Measurements from ENCODE around the gene CATSPER2.
"Not testable (repeated sequence)": the region's sequence is repeated elsewhere in the genome, so short reads cannot be mapped to it uniquely, and the experiment has no call there.

DNA sequence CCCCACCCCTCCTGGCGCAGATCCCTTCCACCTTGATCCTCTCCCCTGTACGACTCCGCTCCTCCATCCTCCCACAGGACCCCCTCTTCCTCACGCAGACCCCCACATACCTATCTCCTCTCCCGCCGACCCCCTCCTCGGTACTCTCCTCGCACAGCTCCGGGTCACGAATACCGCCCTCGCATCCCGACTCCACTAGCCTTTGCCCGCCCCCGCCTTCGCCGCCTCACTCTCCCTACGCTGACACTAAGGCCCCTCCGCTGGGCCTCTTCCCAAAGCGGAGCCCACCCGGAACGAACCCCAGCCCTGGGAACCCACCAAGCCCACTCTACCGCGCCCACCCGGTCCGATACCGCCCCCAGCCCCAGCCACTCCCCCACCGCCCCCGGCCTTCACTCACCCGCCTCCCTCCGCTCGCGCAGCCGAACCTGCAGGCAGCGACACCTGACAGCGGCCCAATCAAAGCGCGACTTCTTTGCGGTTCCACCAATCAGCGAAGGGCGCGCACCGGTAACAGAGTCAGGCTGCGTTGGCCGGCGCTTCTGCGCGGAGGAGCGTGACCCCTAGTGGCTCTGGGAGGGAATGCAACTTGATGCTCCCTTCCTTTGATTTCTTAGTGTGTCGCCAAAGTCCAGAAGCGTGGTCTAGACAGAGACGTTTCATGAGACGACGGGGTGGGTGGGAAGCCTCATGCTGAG lies 41.1 kb upstream of the CATSPER2 start:
- TF ChIP-seq, protein P1, sequence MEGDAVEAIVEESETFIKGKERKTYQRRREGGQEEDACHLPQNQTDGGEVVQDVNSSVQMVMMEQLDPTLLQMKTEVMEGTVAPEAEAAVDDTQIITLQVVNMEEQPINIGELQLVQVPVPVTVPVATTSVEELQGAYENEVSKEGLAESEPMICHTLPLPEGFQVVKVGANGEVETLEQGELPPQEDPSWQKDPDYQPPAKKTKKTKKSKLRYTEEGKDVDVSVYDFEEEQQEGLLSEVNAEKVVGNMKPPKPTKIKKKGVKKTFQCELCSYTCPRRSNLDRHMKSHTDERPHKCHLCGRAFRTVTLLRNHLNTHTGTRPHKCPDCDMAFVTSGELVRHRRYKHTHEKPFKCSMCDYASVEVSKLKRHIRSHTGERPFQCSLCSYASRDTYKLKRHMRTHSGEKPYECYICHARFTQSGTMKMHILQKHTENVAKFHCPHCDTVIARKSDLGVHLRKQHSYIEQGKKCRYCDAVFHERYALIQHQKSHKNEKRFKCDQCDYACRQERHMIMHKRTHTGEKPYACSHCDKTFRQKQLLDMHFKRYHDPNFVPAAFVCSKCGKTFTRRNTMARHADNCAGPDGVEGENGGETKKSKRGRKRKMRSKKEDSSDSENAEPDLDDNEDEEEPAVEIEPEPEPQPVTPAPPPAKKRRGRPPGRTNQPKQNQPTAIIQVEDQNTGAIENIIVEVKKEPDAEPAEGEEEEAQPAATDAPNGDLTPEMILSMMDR (IDR thresholded peaks at IDR 0.05), result not testable (repeated sequence)
- TF ChIP-seq POLR2A (IDR thresholded peaks at IDR 0.05), result not testable (repeated sequence)

Measured in body of pancreas (tissue), 4 donors.